OCI-LY3 (cell line): ENCODE results near the gene PRODH2.

Source experiments
- EZH2phosphoT487 ChIP-seq: fragments of 200-600 bp; shearing (Covaris generic); IDR thresholded peaks from 2 replicates; pipeline ENCODE4 v1.6.1; 2018; ENCODE audit warnings: antibody characterized with exemption, mixed run types, low read depth
- TF ChIP-seq, protein P1 (sequence below): fragments of 200-600, 300-600 bp; sonication (generic); IDR thresholded peaks from 2 replicates; pipeline ENCODE4 v1.5.1; 2014; ENCODE audit warnings: antibody characterized with exemption, low read length, low read depth

- TF ChIP-seq, protein P1, sequence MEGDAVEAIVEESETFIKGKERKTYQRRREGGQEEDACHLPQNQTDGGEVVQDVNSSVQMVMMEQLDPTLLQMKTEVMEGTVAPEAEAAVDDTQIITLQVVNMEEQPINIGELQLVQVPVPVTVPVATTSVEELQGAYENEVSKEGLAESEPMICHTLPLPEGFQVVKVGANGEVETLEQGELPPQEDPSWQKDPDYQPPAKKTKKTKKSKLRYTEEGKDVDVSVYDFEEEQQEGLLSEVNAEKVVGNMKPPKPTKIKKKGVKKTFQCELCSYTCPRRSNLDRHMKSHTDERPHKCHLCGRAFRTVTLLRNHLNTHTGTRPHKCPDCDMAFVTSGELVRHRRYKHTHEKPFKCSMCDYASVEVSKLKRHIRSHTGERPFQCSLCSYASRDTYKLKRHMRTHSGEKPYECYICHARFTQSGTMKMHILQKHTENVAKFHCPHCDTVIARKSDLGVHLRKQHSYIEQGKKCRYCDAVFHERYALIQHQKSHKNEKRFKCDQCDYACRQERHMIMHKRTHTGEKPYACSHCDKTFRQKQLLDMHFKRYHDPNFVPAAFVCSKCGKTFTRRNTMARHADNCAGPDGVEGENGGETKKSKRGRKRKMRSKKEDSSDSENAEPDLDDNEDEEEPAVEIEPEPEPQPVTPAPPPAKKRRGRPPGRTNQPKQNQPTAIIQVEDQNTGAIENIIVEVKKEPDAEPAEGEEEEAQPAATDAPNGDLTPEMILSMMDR: no peak
- TF ChIP-seq EZH2phosphoT487: no peak
These were observed 52.9 kb downstream of the PRODH2 start for GRCh38 chr19:35759697-35760096.
